ENCODE measurements around the gene PDZD8.

GRCh38 chr10:117355072-117355471, 20.2 kb downstream of the PDZD8 start:
- TF ChIP-seq, protein P1, sequence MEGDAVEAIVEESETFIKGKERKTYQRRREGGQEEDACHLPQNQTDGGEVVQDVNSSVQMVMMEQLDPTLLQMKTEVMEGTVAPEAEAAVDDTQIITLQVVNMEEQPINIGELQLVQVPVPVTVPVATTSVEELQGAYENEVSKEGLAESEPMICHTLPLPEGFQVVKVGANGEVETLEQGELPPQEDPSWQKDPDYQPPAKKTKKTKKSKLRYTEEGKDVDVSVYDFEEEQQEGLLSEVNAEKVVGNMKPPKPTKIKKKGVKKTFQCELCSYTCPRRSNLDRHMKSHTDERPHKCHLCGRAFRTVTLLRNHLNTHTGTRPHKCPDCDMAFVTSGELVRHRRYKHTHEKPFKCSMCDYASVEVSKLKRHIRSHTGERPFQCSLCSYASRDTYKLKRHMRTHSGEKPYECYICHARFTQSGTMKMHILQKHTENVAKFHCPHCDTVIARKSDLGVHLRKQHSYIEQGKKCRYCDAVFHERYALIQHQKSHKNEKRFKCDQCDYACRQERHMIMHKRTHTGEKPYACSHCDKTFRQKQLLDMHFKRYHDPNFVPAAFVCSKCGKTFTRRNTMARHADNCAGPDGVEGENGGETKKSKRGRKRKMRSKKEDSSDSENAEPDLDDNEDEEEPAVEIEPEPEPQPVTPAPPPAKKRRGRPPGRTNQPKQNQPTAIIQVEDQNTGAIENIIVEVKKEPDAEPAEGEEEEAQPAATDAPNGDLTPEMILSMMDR (IDR thresholded peaks at IDR 0.05; ENCODE audit: insufficient read depth, low read depth, low read length), result no peak
- no peak for TF ChIP-seq EZH2 (IDR thresholded peaks at IDR 0.05; ENCODE audit: insufficient read depth, low read length)
